HEK293 (cell line): ENCODE results near the gene DNAJC11.
A peak's percentile ranks its signal among the peaks of the same experiment; 100 is the strongest.
"Not testable (repeated sequence)": the region's sequence is repeated elsewhere in the genome, so short reads cannot be mapped to it uniquely, and the experiment has no call there.

ENCODE experiments used
- CTCF ChIA-PET: fragments of 350-600 bp; formaldehyde crosslinking; extraction: SDS; loops from one replicate; lab custom pipeline; 2021; ENCODE audit warnings: antibody characterized with exemption; lab: Yijun Ruan, JAX
- POLR2A ChIA-PET: fragments of 300-600 bp; formaldehyde crosslinking; extraction: SDS; loops from one replicate; lab custom pipeline; 2020; ENCODE audit warnings: antibody characterized with exemption, inconsistent platforms; lab: Yijun Ruan, JAX
- H3K27ac ChIP-seq: fragments of 200-500 bp; sonication (Bioruptor generic); 2 replicates; pipeline ENCODE4 v1.5.1; 2014; ENCODE audit warnings: low read depth, low read length, control low read depth, inconsistent platforms; ENCODE audit errors: extremely low read depth
- H3K36me3 ChIP-seq, 2 experiments: fragments of 200-500 bp in 1 of 2; sonication (Bioruptor generic) in 1 of 2; 1 replicate in 1 of 2; 2 replicates in 1 of 2; pipeline ENCODE4 v1.5.1; 2014 to 2017; ENCODE audit warnings: inconsistent platforms in 2 of 2, low read length in 2 of 2; ENCODE audit not compliant: control insufficient read depth in 2 of 2, insufficient read depth in 1 of 2
- H3K4me1 ChIP-seq: fragments of 200-500 bp; sonication (Bioruptor generic); 2 replicates; pipeline ENCODE4 v1.5.1; 2014; ENCODE audit warnings: mild to moderate bottlenecking, low read length, inconsistent platforms; ENCODE audit not compliant: control insufficient read depth, insufficient read depth
- H3K4me3 ChIP-seq: 2 replicates; pipeline ENCODE4 v1.5.1; 2011; ENCODE audit warnings: low read depth, mild to moderate bottlenecking, control low read depth, low read length, moderate library complexity
- H3K9me3 ChIP-seq: fragments of 200-500 bp; sonication (Bioruptor generic); 2 replicates; pipeline ENCODE4 v1.5.1; 2014; ENCODE audit warnings: low read depth, low read length, inconsistent platforms; ENCODE audit not compliant: control insufficient read depth, insufficient read depth
- BCL11A ChIP-seq: fragments of 450-650 bp; formaldehyde crosslinking; IDR thresholded peaks from 2 replicates; pipeline ENCODE4 v1.5.1; 2016; ENCODE audit warnings: low read depth, missing biosample characterization, missing genetic modification characterization
- GLIS1 ChIP-seq: fragments of 450-650 bp; formaldehyde crosslinking; IDR thresholded peaks from 2 replicates; pipeline ENCODE4 v1.5.1; 2016; ENCODE audit warnings: missing biosample characterization, missing genetic modification characterization
- IKZF3 ChIP-seq: fragments of 450-650 bp; IDR thresholded peaks from 2 replicates; pipeline ENCODE4 v1.5.0; 2018; ENCODE audit warnings: missing biosample characterization, mild to moderate bottlenecking, missing genetic modification characterization, moderate library complexity
- RBAK ChIP-seq: fragments of 450-650 bp; formaldehyde crosslinking; IDR thresholded peaks from 2 replicates; pipeline ENCODE4 v1.5.1; 2016; ENCODE audit warnings: missing biosample characterization, missing genetic modification characterization
- REPIN1 ChIP-seq: fragments of 450-650 bp; formaldehyde crosslinking; IDR thresholded peaks from 2 replicates; pipeline ENCODE4 v1.5.1; 2017; ENCODE audit warnings: missing biosample characterization, missing genetic modification characterization, low read depth
- YY2 ChIP-seq: fragments of 450-650 bp; formaldehyde crosslinking; IDR thresholded peaks from 2 replicates; pipeline ENCODE4 v1.5.1; 2016; ENCODE audit warnings: missing biosample characterization, missing genetic modification characterization
- ZBTB17 ChIP-seq: fragments of 450-650 bp; formaldehyde crosslinking; IDR thresholded peaks from 2 replicates; pipeline ENCODE4 v1.5.1; 2016; ENCODE audit warnings: missing biosample characterization, missing genetic modification characterization
- ZNF16 ChIP-seq: fragments of 450-650 bp; formaldehyde crosslinking; IDR thresholded peaks from 2 replicates; pipeline ENCODE4 v1.5.1; 2016; ENCODE audit warnings: low read depth, missing biosample characterization, missing genetic modification characterization
- ZNF169 ChIP-seq: fragments of 450-650 bp; formaldehyde crosslinking; IDR thresholded peaks from 2 replicates; pipeline ENCODE4 v1.5.1; 2016; ENCODE audit warnings: missing biosample characterization, missing genetic modification characterization
- ZNF449 ChIP-seq: fragments of 450-650 bp; formaldehyde crosslinking; IDR thresholded peaks from 2 replicates; pipeline ENCODE4 v1.5.1; 2017; ENCODE audit warnings: missing biosample characterization, mild to moderate bottlenecking, missing genetic modification characterization, moderate library complexity
- ZNF558 ChIP-seq: fragments of 450-650 bp; formaldehyde crosslinking; IDR thresholded peaks from 2 replicates; pipeline ENCODE4 v1.5.1; 2016; ENCODE audit warnings: missing biosample characterization, missing genetic modification characterization
- ZNF830 ChIP-seq: fragments of 450-650 bp; IDR thresholded peaks from 2 replicates; pipeline ENCODE4 v1.5.0; 2018; ENCODE audit warnings: missing biosample characterization, missing genetic modification characterization, low read depth, mild to moderate bottlenecking, moderate library complexity
- TF ChIP-seq, protein P1 (sequence below): fragments of 450-650 bp; formaldehyde crosslinking; IDR thresholded peaks from 2 replicates; pipeline ENCODE4 v1.5.1; 2016; ENCODE audit warnings: missing biosample characterization, missing genetic modification characterization

Gene DNAJC11

GRCh38 chr1:6601049-6601922 is 100.3 kb downstream of the DNAJC11 start (continued):
- peak; percentile 63; the same call in 1 of the 2 replicates for TF ChIP-seq ZBTB17 (tag by site-specific recombination)
- TF ChIP-seq, protein P1, sequence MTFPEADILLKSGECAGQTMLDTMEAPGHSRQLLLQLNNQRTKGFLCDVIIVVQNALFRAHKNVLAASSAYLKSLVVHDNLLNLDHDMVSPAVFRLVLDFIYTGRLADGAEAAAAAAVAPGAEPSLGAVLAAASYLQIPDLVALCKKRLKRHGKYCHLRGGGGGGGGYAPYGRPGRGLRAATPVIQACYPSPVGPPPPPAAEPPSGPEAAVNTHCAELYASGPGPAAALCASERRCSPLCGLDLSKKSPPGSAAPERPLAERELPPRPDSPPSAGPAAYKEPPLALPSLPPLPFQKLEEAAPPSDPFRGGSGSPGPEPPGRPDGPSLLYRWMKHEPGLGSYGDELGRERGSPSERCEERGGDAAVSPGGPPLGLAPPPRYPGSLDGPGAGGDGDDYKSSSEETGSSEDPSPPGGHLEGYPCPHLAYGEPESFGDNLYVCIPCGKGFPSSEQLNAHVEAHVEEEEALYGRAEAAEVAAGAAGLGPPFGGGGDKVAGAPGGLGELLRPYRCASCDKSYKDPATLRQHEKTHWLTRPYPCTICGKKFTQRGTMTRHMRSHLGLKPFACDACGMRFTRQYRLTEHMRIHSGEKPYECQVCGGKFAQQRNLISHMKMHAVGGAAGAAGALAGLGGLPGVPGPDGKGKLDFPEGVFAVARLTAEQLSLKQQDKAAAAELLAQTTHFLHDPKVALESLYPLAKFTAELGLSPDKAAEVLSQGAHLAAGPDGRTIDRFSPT (tag by site-specific recombination), result peak; percentile 86
- TF ChIP-seq ZNF16 (tag by site-specific recombination), result no peak
- TF ChIP-seq GLIS1 (tag by site-specific recombination), result peak; percentile 84
- TF ChIP-seq BCL11A, result no peak
- no peak for TF ChIP-seq ZNF830 (tag by site-specific recombination)
- no peak for TF ChIP-seq IKZF3 (tag by site-specific recombination)
- no peak for TF ChIP-seq ZNF169 (tag by site-specific recombination)
- no peak for TF ChIP-seq ZNF558 (tag by site-specific recombination)
- TF ChIP-seq REPIN1 (tag by site-specific recombination), result no peak

DNA sequence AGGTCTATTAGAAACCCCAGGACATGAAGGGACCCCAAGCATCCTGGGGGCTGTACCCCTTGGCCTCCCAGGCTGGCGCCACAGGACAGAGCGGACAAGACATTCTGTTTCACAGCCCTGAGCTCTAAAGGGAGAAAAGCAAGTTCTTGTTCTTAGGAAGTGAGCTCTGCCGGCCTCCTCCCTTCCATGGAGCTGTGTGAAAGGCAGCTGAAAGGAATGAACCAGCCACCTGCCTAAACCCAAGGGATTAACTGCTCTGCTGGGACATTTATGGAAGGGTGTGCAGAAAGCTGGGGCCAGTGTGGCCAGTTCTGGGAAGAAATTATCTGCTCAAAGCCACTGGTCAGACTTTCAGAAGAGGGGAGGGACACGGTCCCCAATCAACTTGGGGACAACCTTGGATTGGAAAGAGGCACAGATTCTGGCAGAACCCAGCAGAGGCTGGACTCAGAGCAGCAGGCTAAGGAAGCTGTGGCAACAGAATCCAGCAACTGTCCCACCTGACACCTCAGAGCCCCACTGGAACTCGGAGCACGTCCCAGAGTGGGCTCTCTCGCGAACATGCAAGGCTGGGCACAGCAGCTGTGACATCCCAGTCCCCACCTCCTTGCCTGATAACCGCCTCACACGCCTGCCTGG is 101.1 kb downstream of the DNAJC11 start:
- CTCF ChIA-PET, result interaction anchor here (0.6 to 1.0 kb wide), 3 partner anchors 46 to 151 kb away, joined by 3 to 5 read pairs (median 4); no protein-coding TSS in a partner anchor
- 0 out of 2 replicates have a peak, but pooled peaks have one; percentile 77 for TF ChIP-seq ZNF449
- TF ChIP-seq RBAK (tag by site-specific recombination), result no peak
- no peak for TF ChIP-seq YY2 (tag by site-specific recombination)
- POLR2A ChIA-PET, result interaction anchor here (0.6 to 1.6 kb wide), 5 partner anchors 12 to 67 kb away, joined by 3 to 13 read pairs (median 4); partner anchors contain the start of gene ZBTB48
- no peaks in the 10 kb centered on the region for H3K4me1 ChIP-seq
- H3K36me3 ChIP-seq, result peaks cover 3 to 47% of the 10 kb centered on the region in 2 experiments; a peak in 2 of 3 replicates
- H3K27ac ChIP-seq, result peak overlapping the region; percentile 0; the same call in 1 of the 2 replicates
- peak overlapping the region; percentile 58 for H3K4me3 ChIP-seq
- H3K9me3 ChIP-seq, result no peaks in the 10 kb centered on the region

- H3K4me1 ChIP-seq, H3K9me3 ChIP-seq, H3K27ac ChIP-seq, H3K4me3 ChIP-seq: not testable (repeated sequence)
- ChIA-PET CTCF (interaction anchor here (0.6 to 1.0 kb wide), 3 partner anchors 47 to 151 kb away, joined by 3 to 5 read pairs (median 4); no protein-coding TSS in a partner anchor), POLR2A (interaction anchor here (0.9 to 1.6 kb wide), 4 partner anchors 11 to 20 kb away, joined by 3 to 13 read pairs (median 6); partner anchors contain the start of gene ZBTB48)
- peaks cover 3 to 53% of the 10 kb centered on the region in 2 experiments; a peak in 2 of 3 replicates for H3K36me3 ChIP-seq
Observed at GRCh38 chr1:6599991-6600390, 101.6 kb downstream of the DNAJC11 start.
